ENCODE measurements around the gene ATP8A2. TPM values are rescaled to one million over a fixed set of nuclear protein-coding genes. Genes with fewer than 3 reads are reported as not detected.

The ATP8A2 gene
- total and polyA plus RNA-seq, 4 donors, result 0.01 to 0.08 (median 0.05) TPM; not detected in 1

GRCh38 chr13:26019251-26019650 lies 647.5 kb downstream of the ATP8A2 start:
- DNase-seq (ENCODE audit: low spot score), result no peak
- Histone ChIP-seq H3K9me3 (ENCODE audit: control insufficient read depth in 4 of 4, low read length in 3 of 4) (no peaks in the 10 kb centered on the region), H3K4me3 (ENCODE audit: low read depth in 1 of 3, low read length in 3 of 3) (no peak overlapping the region), H3K4me1 (ENCODE audit: control insufficient read depth in 4 of 4, insufficient read depth in 4 of 4, low read length in 3 of 4) (no peaks in the 10 kb centered on the region), H3K27me3 (ENCODE audit: control insufficient read depth in 4 of 4, insufficient read depth in 4 of 4, low read length in 3 of 4) (no peaks in the 10 kb centered on the region), H3K36me3 (ENCODE audit: control insufficient read depth in 4 of 4, insufficient read depth in 3 of 4, low read depth in 1 of 4, low read length in 3 of 4) (no peaks in the 10 kb centered on the region), H3K27ac (ENCODE audit: low read depth in 1 of 2, low read length in 2 of 2) (no peak overlapping the region), H3K9ac (ENCODE audit: low read depth in 1 of 2, low read length in 2 of 2) (no peak overlapping the region)
- TF ChIP-seq ZBTB33 (IDR thresholded peaks at IDR 0.05) (no peak), EGR1 (IDR thresholded peaks at IDR 0.05; ENCODE audit: low read depth in 2 of 2) (no peak), ATF3 (IDR thresholded peaks at IDR 0.05) (no peak)
- 89% methylated on average over 7 of the region's 7 CpGs for WGBS

- Histone ChIP-seq H3K4me1 (ENCODE audit: control insufficient read depth in 4 of 4, insufficient read depth in 4 of 4, low read length in 3 of 4) (no peaks in the 10 kb centered on the region), H3K9me3 (ENCODE audit: control insufficient read depth in 4 of 4, low read length in 3 of 4) (no peaks in the 10 kb centered on the region), H3K27me3 (ENCODE audit: control insufficient read depth in 4 of 4, insufficient read depth in 4 of 4, low read length in 3 of 4) (no peaks in the 10 kb centered on the region), H3K36me3 (ENCODE audit: control insufficient read depth in 4 of 4, insufficient read depth in 3 of 4, low read depth in 1 of 4, low read length in 3 of 4) (no peaks in the 10 kb centered on the region), H3K27ac (ENCODE audit: low read depth in 1 of 2, low read length in 2 of 2) (no peak overlapping the region), H3K9ac (ENCODE audit: low read depth in 1 of 2, low read length in 2 of 2) (no peak overlapping the region), H3K4me3 (ENCODE audit: low read depth in 1 of 3, low read length in 3 of 3) (no peak overlapping the region)
- TF ChIP-seq YY1 (IDR thresholded peaks at IDR 0.05) (no peak), ATF3 (IDR thresholded peaks at IDR 0.05) (no peak), EGR1 (IDR thresholded peaks at IDR 0.05; ENCODE audit: low read depth in 2 of 2) (no peak), HNF4G (IDR thresholded peaks at IDR 0.05) (no peak), HNF4A (conservative IDR thresholded peaks at IDR 0.05) (no peak), TAF1 (conservative IDR thresholded peaks at IDR 0.05) (no peak), NR2F2 (IDR thresholded peaks at IDR 0.05) (no peak), ZBTB33 (IDR thresholded peaks at IDR 0.05) (no peak)
- DNase-seq (ENCODE audit: low spot score), result no peak
- WGBS, result 81% methylated on average over 22 of the region's 22 CpGs
These were observed 648.4 kb downstream of the ATP8A2 start for GRCh38 chr13:26019881-26020870.

- DNase-seq (ENCODE audit: low spot score), result no peak
- no peak overlapping the region for H3K4me3 ChIP-seq (ENCODE audit: low read depth in 1 of 3, low read length in 3 of 3)
- no peaks in the 10 kb centered on the region for H3K27me3 ChIP-seq (ENCODE audit: control insufficient read depth in 4 of 4, insufficient read depth in 4 of 4, low read length in 3 of 4)
- 79% methylated on average over 7 of the region's 7 CpGs for WGBS
- no peaks in the 10 kb centered on the region for H3K4me1 ChIP-seq (ENCODE audit: control insufficient read depth in 4 of 4, insufficient read depth in 4 of 4, low read length in 3 of 4)
- H3K9ac ChIP-seq (ENCODE audit: low read depth in 1 of 2, low read length in 2 of 2), result no peak overlapping the region
- H3K27ac ChIP-seq (ENCODE audit: low read depth in 1 of 2, low read length in 2 of 2), result no peak overlapping the region
- H3K9me3 ChIP-seq (ENCODE audit: control insufficient read depth in 4 of 4, low read length in 3 of 4), result no peaks in the 10 kb centered on the region
- no peaks in the 10 kb centered on the region for H3K36me3 ChIP-seq (ENCODE audit: control insufficient read depth in 4 of 4, insufficient read depth in 3 of 4, low read depth in 1 of 4, low read length in 3 of 4)
- TF ChIP-seq ZBTB33 (IDR thresholded peaks at IDR 0.05) (no peak), ATF3 (IDR thresholded peaks at IDR 0.05) (no peak), FOXA1 (IDR thresholded peaks at IDR 0.05) (no peak), RAD21 (IDR thresholded peaks at IDR 0.05) (no peak), YY1 (IDR thresholded peaks at IDR 0.05) (no peak), SP1 (IDR thresholded peaks at IDR 0.05) (no peak), CTCF (IDR thresholded peaks at IDR 0.05; ENCODE audit: low read depth, low read length, missing input control) (no peak)
These were observed 649.1 kb downstream of the ATP8A2 start for GRCh38 chr13:26020891-26021290.

All from liver (tissue), 9 donors.